Fibroblast of skin of left biceps (primary cell): ENCODE results near the gene FBXO4.
A peak's percentile ranks its signal among the peaks of the same experiment; 100 is the strongest.

Experiments
- DNase-seq, 2 experiments: peaks; one replicate each; pipeline ENCODE4 v3.0.0-alpha.2; 2013; ENCODE audit warnings: low read depth in 2 of 2

Gene FBXO4

GRCh38 chr5:41924872-41925554 is at the start of gene FBXO4:
Gene FBXO4, plus strand, starts transcription at chr5:41925281. Its CDS starts 29 bp downstream, at chr5:41925310.
- DNase-seq = peak; percentile 45 to 47

DNA sequence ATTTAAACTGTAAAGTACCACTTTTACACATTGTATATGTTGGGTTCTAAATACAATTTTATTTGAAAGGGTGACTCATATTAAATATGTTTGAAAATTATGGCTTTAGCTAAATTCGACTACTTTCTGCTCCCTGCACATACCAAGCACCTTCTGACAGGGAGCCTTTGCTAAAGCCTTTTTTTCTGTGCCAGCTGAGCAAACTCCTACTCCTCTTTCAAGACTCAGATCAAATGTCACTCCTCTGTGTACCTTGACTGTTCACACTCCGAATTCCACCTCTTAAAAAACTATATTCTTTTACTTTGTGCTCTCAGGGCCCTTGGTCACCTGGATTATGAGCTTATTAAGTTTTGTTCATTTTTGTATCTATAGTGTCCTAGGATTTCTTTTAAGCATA is 48.4 kb upstream of the FBXO4 start:
- no peak for DNase-seq

- DNase-seq = no peak
Measured at GRCh38 chr5:41877408-41877807, 47.7 kb upstream of the FBXO4 start.

GRCh38 chr5:41878173-41878572 is 46.9 kb upstream of the FBXO4 start:
- no peak for DNase-seq

- DNase-seq = no peak
Measured at GRCh38 chr5:41878643-41879478, 46.2 kb upstream of the FBXO4 start.

- no peak for DNase-seq
Measured at GRCh38 chr5:41882765-41883164, 42.3 kb upstream of the FBXO4 start.

DNA sequence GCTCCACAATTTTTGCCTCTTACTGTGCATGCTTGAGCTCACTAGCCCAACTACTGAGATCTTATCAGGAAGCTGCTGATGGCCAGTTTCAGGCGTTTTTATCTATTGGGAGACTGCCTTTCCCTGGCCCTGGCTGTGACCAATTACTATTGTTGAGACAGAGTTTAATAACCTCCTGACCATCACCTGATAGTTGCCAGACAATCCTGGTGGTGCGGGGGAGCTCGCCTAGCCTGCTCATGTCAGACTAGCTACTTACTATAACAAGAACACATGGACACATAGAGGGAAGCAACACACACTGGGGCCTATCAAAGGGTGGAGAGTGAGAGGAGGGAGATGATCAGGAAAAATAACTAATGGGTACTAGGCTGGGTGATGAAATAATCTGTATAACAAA is 41.8 kb upstream of the FBXO4 start:
- no peak for DNase-seq

- no peak for DNase-seq
Measured at GRCh38 chr5:41883936-41884335, 41.1 kb upstream of the FBXO4 start.

- DNase-seq = no peak
Measured at GRCh38 chr5:41885286-41885685, 39.8 kb upstream of the FBXO4 start.

- DNase-seq = no peak
Measured at GRCh38 chr5:41891066-41891707, 33.9 kb upstream of the FBXO4 start.

GRCh38 chr5:41892031-41892430 is 33.0 kb upstream of the FBXO4 start:
- no peak for DNase-seq

DNA sequence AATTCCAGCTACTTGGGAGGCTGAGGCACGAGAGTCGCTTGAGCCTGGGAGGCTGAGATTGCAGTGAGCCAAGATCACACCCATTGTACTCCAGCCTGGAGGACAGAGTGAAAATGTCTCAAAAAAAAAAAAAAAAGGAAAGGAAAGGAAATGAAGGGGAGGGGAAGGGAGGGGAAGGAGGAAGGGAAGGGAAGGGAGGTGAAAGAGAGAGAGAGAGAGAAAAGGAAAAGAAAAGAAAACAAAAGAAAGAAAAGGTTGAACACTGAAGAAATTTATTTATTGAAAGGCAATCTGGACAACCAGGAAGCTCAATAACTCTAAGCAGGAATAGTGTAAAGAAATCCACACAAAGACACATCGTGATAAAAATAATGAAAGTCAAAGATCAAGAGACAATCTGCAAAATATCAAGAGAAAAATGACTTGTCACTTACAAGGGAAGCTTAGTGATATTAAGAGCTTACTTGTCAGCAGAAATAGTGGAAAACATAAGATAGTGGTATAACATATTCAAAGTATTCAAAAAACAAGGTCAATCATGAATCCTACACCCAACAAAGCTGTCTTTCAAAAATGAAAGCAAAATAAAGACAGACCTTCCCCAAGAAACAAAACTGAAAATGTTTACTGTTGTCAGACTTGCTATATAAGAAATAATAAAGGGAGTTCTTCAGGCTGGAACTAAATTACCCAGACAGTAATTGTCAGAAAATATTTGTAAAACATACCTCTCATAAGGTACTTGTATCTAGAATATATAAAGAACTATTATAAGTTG is 31.8 kb upstream of the FBXO4 start:
- DNase-seq = no peak

DNA sequence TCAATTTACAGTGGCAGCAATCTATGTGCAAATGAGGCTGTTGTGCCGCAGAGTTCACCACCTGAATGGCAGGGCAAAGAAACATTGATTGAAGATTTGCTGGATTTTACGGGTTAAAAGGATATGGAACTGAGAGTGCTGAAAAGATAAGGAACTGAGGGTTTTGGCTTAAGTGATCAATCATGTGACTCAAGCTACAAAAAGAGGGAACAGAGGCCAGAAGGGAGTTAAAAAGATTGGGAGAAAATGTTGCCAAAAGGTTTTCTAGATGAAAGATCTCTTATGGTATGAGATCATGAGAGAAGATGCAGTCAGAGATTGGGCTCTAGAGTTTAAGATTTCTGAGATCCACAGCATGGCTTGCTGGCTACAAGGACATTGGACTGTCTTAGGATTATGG is 28.9 kb upstream of the FBXO4 start:
- DNase-seq = no peak

- DNase-seq = no peak
Measured at GRCh38 chr5:41903382-41903891, 21.6 kb upstream of the FBXO4 start.

DNA sequence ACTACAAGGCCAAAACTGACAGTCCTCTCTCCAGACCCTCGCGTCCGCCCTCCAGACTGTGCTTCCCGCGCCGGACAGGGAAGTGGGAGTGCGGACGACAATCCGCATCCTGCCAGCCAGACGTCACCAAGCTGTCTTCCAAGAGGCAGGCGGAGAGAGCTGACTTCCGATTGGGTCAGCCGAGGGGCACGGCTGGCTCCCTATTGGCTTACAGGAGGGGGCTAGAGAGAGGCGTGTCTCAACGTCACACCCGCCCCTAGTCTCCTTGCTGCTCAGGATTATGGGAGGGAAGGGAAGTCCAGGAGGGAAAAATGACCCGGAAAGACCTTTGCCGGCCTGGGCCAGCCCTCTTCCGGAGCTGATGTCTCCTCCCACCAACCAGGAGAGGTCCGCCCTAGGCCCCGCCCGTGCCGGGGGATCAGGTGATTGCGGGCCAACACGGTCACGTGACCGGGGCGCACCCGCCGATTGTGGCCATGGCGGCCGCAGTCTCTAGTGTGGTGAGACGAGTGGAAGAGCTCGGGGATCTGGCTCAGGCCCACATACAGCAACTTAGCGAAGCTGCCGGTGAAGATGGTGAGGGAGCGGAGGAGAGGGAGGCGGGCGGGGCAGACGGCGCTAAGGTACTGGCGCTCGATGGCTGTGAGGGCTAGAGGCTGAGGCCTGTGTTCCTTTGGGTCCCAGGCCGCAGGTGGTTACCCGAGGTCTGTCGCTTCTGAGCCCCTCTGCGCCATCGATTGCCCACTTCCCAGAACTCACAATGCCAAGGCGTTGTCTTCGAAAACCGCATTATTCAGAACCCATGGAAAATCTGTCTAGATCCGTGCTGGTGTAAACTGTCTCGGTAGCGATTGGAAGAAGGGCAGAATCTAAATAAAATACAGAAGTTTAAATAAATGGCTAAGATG is 20.9 kb upstream of the FBXO4 start, which contains the start of gene RIMOC1:
TSS of gene RIMOC1 (plus strand) at position 453 of the 908 bp plus-strand sequence. CDS start at position 477, 24 bp downstream.
- DNase-seq = peak; percentile 98 to 99

DNA sequence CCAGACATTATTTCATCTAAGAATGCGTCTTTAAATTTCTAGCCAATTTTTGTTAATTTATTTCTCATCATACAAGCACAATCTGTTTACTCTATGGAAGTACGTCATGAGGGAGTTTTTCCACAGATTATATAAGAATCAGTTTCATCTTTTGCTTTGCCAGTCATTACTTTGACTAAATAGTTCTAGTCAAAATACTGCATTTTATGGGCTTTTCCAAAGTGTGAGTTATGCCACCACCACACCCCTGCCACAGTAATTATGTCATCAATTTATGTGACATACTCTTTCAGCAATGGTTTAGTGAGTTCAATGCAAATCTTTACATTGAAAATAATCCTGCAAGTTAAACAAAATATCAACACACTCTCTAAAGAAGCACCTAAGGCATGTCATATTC is 18.9 kb upstream of the FBXO4 start:
- no peak for DNase-seq

DNA sequence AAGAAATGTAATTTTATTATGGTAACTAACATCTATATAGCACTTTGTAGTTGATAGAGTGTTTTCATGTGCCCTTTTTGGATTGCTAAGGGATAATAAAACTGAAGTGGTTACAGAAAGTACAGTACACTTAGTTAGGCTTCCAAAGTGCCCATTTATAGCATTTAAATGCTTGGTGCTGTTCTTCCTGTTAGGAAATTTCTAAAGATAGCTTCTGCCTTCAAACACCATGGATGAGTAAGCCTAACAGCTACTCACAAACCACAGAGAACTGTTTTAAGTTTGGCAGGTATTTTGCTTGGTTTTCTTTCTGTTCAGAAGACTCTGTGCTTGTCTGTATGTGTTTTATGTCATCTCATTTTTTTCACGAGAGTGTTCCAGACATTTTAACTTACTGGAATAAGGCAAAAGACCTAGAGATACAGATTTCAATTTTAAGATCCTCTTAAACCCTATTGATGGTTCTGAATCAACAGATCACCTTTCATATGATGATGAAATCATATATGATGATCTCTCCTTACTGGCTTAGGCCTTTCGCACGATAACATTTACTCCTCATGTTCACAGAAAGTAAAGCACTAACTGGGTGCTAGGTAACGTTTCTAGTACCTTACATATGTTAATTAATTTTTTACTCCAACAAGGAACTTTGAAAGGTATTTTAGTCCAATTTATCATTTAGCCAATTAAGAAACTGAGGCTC is 16.6 kb upstream of the FBXO4 start:
- DNase-seq = no peak

GRCh38 chr5:41918105-41918504 is 7.0 kb upstream of the FBXO4 start:
- DNase-seq = no peak

- no peak for DNase-seq
Measured at GRCh38 chr5:41921166-41921565, 3.9 kb upstream of the FBXO4 start.

DNA sequence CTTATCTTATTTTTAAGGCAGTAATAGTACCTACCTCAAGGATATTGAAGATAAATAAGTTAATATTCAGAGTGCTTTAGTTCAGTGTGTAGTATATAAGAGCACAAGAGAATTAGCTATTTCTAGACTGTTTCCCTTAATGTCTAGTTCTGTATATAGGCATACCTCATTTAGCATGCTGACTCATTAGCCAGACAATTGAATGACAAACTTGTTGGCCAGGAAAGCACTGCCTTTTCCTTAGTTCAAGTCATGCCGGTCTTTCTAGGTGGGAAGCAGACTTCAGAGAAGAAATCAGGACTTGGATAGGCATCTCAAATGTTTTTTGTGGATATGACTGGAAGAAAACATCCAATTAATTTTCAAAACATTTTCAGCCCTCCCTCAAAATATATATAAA is 3.2 kb upstream of the FBXO4 start:
- DNase-seq = no peak
